DND-41 (cell line): ENCODE results near the gene GTPBP4.
A peak's percentile ranks its signal among the peaks of the same experiment; 100 is the strongest.

Experiments
- ATAC-seq: fragments of 200-7000 bp; cut with Tn5 transposase; 3 replicates; pipeline ENCODE4 v1.9.1; 2021; ENCODE audit warnings: low read depth; ENCODE audit not compliant: insufficient read depth
- DNase-seq: peaks from one replicate; pipeline ENCODE4 v3.0.0-alpha.2; 2020
- H2AFZ ChIP-seq: 2 replicates; pipeline ENCODE4 v1.6.0; 2012; ENCODE audit warnings: low read depth, low read length
- H3K27ac ChIP-seq: 2 replicates; pipeline ENCODE4 v1.5.1; 2012; ENCODE audit warnings: low read length, inconsistent platforms
- H3K27me3 ChIP-seq: fragments of 200-600 bp; sonication (generic); 2 replicates; pipeline ENCODE4 v1.6.0; 2012; ENCODE audit warnings: low read length, mild to moderate bottlenecking, inconsistent platforms; ENCODE audit not compliant: insufficient read depth, poor library complexity
- H3K36me3 ChIP-seq: 2 replicates; pipeline ENCODE4 v1.5.1; 2012; ENCODE audit warnings: low read length, inconsistent platforms; ENCODE audit not compliant: insufficient read depth
- H3K4me1 ChIP-seq: 2 replicates; pipeline ENCODE4 v1.5.1; 2012; ENCODE audit warnings: mild to moderate bottlenecking, low read length; ENCODE audit not compliant: insufficient read depth
- H3K4me2 ChIP-seq: 2 replicates; pipeline ENCODE4 v1.6.0; 2012; ENCODE audit warnings: mild to moderate bottlenecking, moderate library complexity, low read length, inconsistent platforms; ENCODE audit not compliant: insufficient read depth
- H3K4me3 ChIP-seq, 2 experiments: fragments of 200-600 bp in 1 of 2; shearing (Covaris generic) in 1 of 2; 2 replicates each; pipeline ENCODE4 v1.5.1; 2012 to 2016; ENCODE audit warnings: inconsistent platforms in 2 of 2, low read length in 2 of 2, mild to moderate bottlenecking in 2 of 2, low read depth in 1 of 2, moderate library complexity in 1 of 2
- H3K79me2 ChIP-seq: 2 replicates; pipeline ENCODE4 v1.6.0; 2012; ENCODE audit warnings: low read length, inconsistent platforms; ENCODE audit not compliant: insufficient read depth
- H3K9ac ChIP-seq: 2 replicates; pipeline ENCODE4 v1.6.0; 2012; ENCODE audit warnings: low read depth, mild to moderate bottlenecking, inconsistent platforms, low read length, moderate library complexity
- H3K9me3 ChIP-seq: 2 replicates; pipeline ENCODE4 v1.5.1; 2012; ENCODE audit warnings: low read length, moderate library complexity, mild to moderate bottlenecking, inconsistent platforms; ENCODE audit not compliant: insufficient read depth, severe bottlenecking
- H4K20me1 ChIP-seq: 2 replicates; pipeline ENCODE4 v1.6.0; 2012; ENCODE audit warnings: low read length; ENCODE audit not compliant: insufficient read depth
- CTCF ChIP-seq: IDR thresholded peaks from 2 replicates; pipeline ENCODE4 v1.5.1; 2012; ENCODE audit warnings: borderline replicate concordance, low read length, moderate library complexity, mild to moderate bottlenecking; ENCODE audit not compliant: poor library complexity, severe bottlenecking; ENCODE audit errors: extremely low read depth
- EZH2 ChIP-seq: IDR thresholded peaks from 3 replicates; pipeline ENCODE4 v1.6.1; 2012; ENCODE audit warnings: borderline replicate concordance, low read depth, mild to moderate bottlenecking, moderate library complexity, low read length, inconsistent platforms; ENCODE audit not compliant: severe bottlenecking

The GTPBP4 gene

GRCh38 chr10:988667-989545 lies 672 bp downstream of the GTPBP4 start:
- H3K4me2 ChIP-seq, result peak overlapping the region; percentile 97
- H4K20me1 ChIP-seq, result peaks cover 37% of the 10 kb centered on the region
- H3K79me2 ChIP-seq, result peaks cover 72% of the 10 kb centered on the region
- peak overlapping the region; percentile 94 to 97 for H3K4me3 ChIP-seq
- TF ChIP-seq CTCF, result no peak
- no peak for TF ChIP-seq EZH2
- peak overlapping the region; percentile 87 for H3K27ac ChIP-seq
- peaks cover 32% of the 10 kb centered on the region for H3K4me1 ChIP-seq
- H3K27me3 ChIP-seq, result no peaks in the 10 kb centered on the region
- H2AFZ ChIP-seq, result peak overlapping the region; percentile 75
- peak overlapping the region; percentile 94 for H3K9ac ChIP-seq
- DNase-seq, result peak; percentile 11
- no peaks in the 10 kb centered on the region for H3K9me3 ChIP-seq
- peaks cover 34% of the 10 kb centered on the region for H3K36me3 ChIP-seq
- ATAC-seq, result peak; percentile 3; the same call in 1 of the 3 replicates

GRCh38 chr10:990808-991207 lies 2.6 kb downstream of the GTPBP4 start:
- H3K9ac ChIP-seq, result no peak overlapping the region
- no peak overlapping the region for H2AFZ ChIP-seq
- peaks cover 32% of the 10 kb centered on the region for H3K4me1 ChIP-seq
- H3K27me3 ChIP-seq, result no peaks in the 10 kb centered on the region
- 0 out of 2 replicates have a peak overlapping the region, but pooled peaks have one; percentile 13 for H3K27ac ChIP-seq
- H3K4me3 ChIP-seq, result 0 out of 4 replicates have a peak overlapping the region, but pooled peaks of 1 of the 2 experiments have one; percentile 31
- H3K36me3 ChIP-seq, result peaks cover 53% of the 10 kb centered on the region
- ATAC-seq, result no peak
- peaks cover 45% of the 10 kb centered on the region for H4K20me1 ChIP-seq
- no peak for DNase-seq
- peak overlapping the region; percentile 57 for H3K4me2 ChIP-seq
- H3K79me2 ChIP-seq, result peaks cover 90% of the 10 kb centered on the region
- no peaks in the 10 kb centered on the region for H3K9me3 ChIP-seq
- no peak for TF ChIP-seq EZH2
- no peak for TF ChIP-seq CTCF

- ATAC-seq, result no peak
- peaks cover 69% of the 10 kb centered on the region for H3K36me3 ChIP-seq
Observed at GRCh38 chr10:992467-992866, 4.2 kb downstream of the GTPBP4 start.

More at GRCh38 chr10:992467-992866, 4.2 kb downstream of the GTPBP4 start:
- DNase-seq, result no peak
- Histone ChIP-seq H3K9me3 (no peaks in the 10 kb centered on the region), H3K27ac (no peak overlapping the region), H4K20me1 (peaks cover 48% of the 10 kb centered on the region), H3K79me2 (peaks cover 89% of the 10 kb centered on the region), H3K4me1 (peaks cover 25% of the 10 kb centered on the region), H2AFZ (no peak overlapping the region), H3K4me2 (no peak overlapping the region), H3K9ac (no peak overlapping the region), H3K27me3 (no peaks in the 10 kb centered on the region), H3K4me3 (no peak overlapping the region)
- TF ChIP-seq CTCF (no peak), EZH2 (no peak)
